K562 (cell line): ENCODE measurements around the gene UTP14C. TPM values are rescaled to one million over a fixed set of nuclear protein-coding genes. Genes with fewer than 3 reads are reported as not detected.
A peak's percentile ranks its signal among the peaks of the same experiment; 100 is the strongest.

Experiments used
- ATF3 ChIP-seq, 2 experiments: fragments of 450-650 bp in 1 of 2; sonication (generic) in 1 of 2; formaldehyde crosslinking in 1 of 2; IDR thresholded peaks in 1 of 2; conservative IDR thresholded peaks in 1 of 2; 2 replicates each; pipeline versions ENCODE4 v1.6.1 to v1.8.1; 2016 to 2023; ENCODE audit warnings: mild to moderate bottlenecking in 2 of 2, moderate library complexity in 2 of 2, inconsistent platforms in 1 of 2, missing genetic modification reagents in 1 of 2
- BRD9 ChIP-seq: fragments of 450-650 bp; IDR thresholded peaks from 2 replicates; pipeline ENCODE4 v1.6.1; 2018; ENCODE audit warnings: low read depth; ENCODE audit not compliant: partially characterized antibody
- CBX5 ChIP-seq: IDR thresholded peaks from 2 replicates; pipeline ENCODE4 v1.6.1; 2014; ENCODE audit warnings: low read depth, borderline replicate concordance
- CREB5 ChIP-seq: fragments of 250-450 bp; sonication (Bioruptor Pico); IDR thresholded peaks from 2 replicates; pipeline ENCODE4 v1.5.0; 2020; ENCODE audit warnings: mild to moderate bottlenecking
- DLX4 ChIP-seq: fragments of 250-450 bp; sonication (Bioruptor Pico); IDR thresholded peaks from 2 replicates; pipeline ENCODE4 v1.6.1; 2021; ENCODE audit warnings: mild to moderate bottlenecking
- E2F3 ChIP-seq: fragments of 250-450 bp; sonication (Bioruptor Pico); IDR thresholded peaks from 2 replicates; pipeline ENCODE4 v1.4.0; 2020; ENCODE audit warnings: mild to moderate bottlenecking
- NR3C1 ChIP-seq: sonication (generic); formaldehyde crosslinking; IDR thresholded peaks from 2 replicates; pipeline ENCODE4 v1.8.1; 2022; ENCODE audit warnings: missing genetic modification reagents
- PRDM10 ChIP-seq: fragments of 450-650 bp; IDR thresholded peaks from 2 replicates; pipeline ENCODE4 v1.6.1; 2018; ENCODE audit not compliant: partially characterized antibody
- RBM25 ChIP-seq: fragments of 200-400 bp; formaldehyde crosslinking; IDR thresholded peaks from 2 replicates; pipeline ENCODE4 v1.6.1; 2018; ENCODE audit warnings: low read length, low read depth, moderate library complexity; ENCODE audit not compliant: severe bottlenecking
- SIRT6 ChIP-seq: IDR thresholded peaks from one replicate; pipeline ENCODE4 v1.6.1; 2012; ENCODE audit warnings: low read depth, mild to moderate bottlenecking, control low read depth, inconsistent platforms, low read length, moderate library complexity
- SMAD4 ChIP-seq: fragments of 250-450 bp; sonication (Bioruptor Pico); conservative IDR thresholded peaks from 2 replicates; pipeline ENCODE4 v1.8.0; 2021; ENCODE audit warnings: inconsistent platforms, mild to moderate bottlenecking, moderate library complexity
- THAP7 ChIP-seq: fragments of 250-450 bp; sonication (Bioruptor Pico); IDR thresholded peaks from 2 replicates; pipeline ENCODE4 v1.5.0; 2021
- TSHZ1 ChIP-seq: fragments of 250-450 bp; sonication (Bioruptor Pico); IDR thresholded peaks from 2 replicates; pipeline ENCODE4 v1.4.0; 2020; ENCODE audit warnings: mild to moderate bottlenecking, moderate library complexity
- ZNF324 ChIP-seq: fragments of 250-450 bp; sonication (Bioruptor Pico); IDR thresholded peaks from 2 replicates; pipeline ENCODE4 v1.4.0; 2020; ENCODE audit warnings: mild to moderate bottlenecking
- ZNF639 ChIP-seq, 2 experiments: fragments of 200-800 bp in 1 of 2; sonication (Bioruptor generic) in 1 of 2; sonication (generic) in 1 of 2; formaldehyde crosslinking in 1 of 2; IDR thresholded peaks in 1 of 2; conservative IDR thresholded peaks in 1 of 2; 2 replicates each; pipeline versions ENCODE4 v1.5.0 to v1.6.1; 2016 to 2020; ENCODE audit warnings: missing compliant biosample characterization in 1 of 2, missing genetic modification characterization in 1 of 2, missing genetic modification reagents in 1 of 2
- polyA plus RNA-seq, 8 experiments: library from polyadenylated mRNA; depleted of rRNA in 4 of 8; stranded (reverse) in 5 of 8; unstranded in 3 of 8; fragments of >200 nt; fragmentation: Nextera tagmentation in 2 of 8; fragmentation: Illumina TruSeq in 1 of 8; extraction: Ambion mirVana in 2 of 8; extraction: Trizol in 1 of 8; gene quantifications; 2 replicates each; pipeline versions ENCODE4 v1.2.1 to v1.2.3, GENCODE V29; 2011 to 2014; ENCODE audit warnings: inconsistent platforms in 1 of 8, missing spikeins in 1 of 8
- total RNA-seq, 7 experiments: library from RNA; depleted of rRNA in 6 of 7; stranded (reverse); fragments of >200 nt in 6 of 7; fragmentation: Illumina TruSeq in 2 of 7; extraction: Trizol in 2 of 7; gene quantifications; 2 replicates each; pipeline versions ENCODE4 v1.2.1 to v1.2.3, GENCODE V29; 2011 to 2021; ENCODE audit warnings: low replicate concordance in 1 of 7

The UTP14C gene
- total and polyA plus RNA-seq, 9 of the 15 experiments (the other 6 are each of a cell fraction or from before 2014, with no cell fraction given) = 3.4 to 10.3 (median 6.0) TPM

GRCh38 chr13:52067237-52067636, 42.7 kb downstream of the UTP14C start (continued):
- TF ChIP-seq TSHZ1 (CRISPR knock-in tag) (no peak), RBM25 (no peak), ATF3 (IDR thresholded peaks at IDR 0.05) (no peak), ATF3 (CRISPR knock-in tag; conservative IDR thresholded peaks at IDR 0.05) (no peak), ZNF324 (CRISPR knock-in tag) (no peak), E2F3 (CRISPR knock-in tag) (no peak), THAP7 (CRISPR knock-in tag) (no peak), BRD9 (no peak), ZNF639 (CRISPR knock-in tag; conservative IDR thresholded peaks at IDR 0.05 in 1 of 2, IDR thresholded peaks at IDR 0.05 in 1 of 2) (no peak), PRDM10 (no peak), SIRT6 (no peak), DLX4 (CRISPR knock-in tag) (no peak), NR3C1 (CRISPR knock-in tag) (no peak), SMAD4 (CRISPR knock-in tag) (0 out of 2 replicates have a peak, but pooled peaks have one; percentile 27), CBX5 (peak; percentile 90), CREB5 (CRISPR knock-in tag) (no peak)
